Islet precursor cell (in vitro differentiated cells): Measurements from ENCODE around the gene HOXD11.

Experiments
- DNase-seq: peaks from one replicate; pipeline ENCODE4 v3.0.0-alpha.2; 2018

The HOXD11 gene

GRCh38 chr2:176151442-176152287 lies 44.6 kb downstream of the HOXD11 start, which contains the start of gene HOXD4:
HOXD4 (plus strand) TSS chr2:176151550; CDS start chr2:176151634, 84 bp downstream.
- peak; percentile 58 for DNase-seq

- no peak for DNase-seq
These were observed 45.5 kb downstream of the HOXD11 start for GRCh38 chr2:176152350-176153181.

- DNase-seq, result no peak
These were observed 47.6 kb downstream of the HOXD11 start for GRCh38 chr2:176154576-176155252.

GRCh38 chr2:176155356-176156044 lies 48.4 kb downstream of the HOXD11 start:
- no peak for DNase-seq

- DNase-seq, result peak; percentile 37
These were observed 49.3 kb downstream of the HOXD11 start for GRCh38 chr2:176156301-176156806.

- no peak for DNase-seq
These were observed 49.9 kb downstream of the HOXD11 start, which contains the start of gene HOXD3 for GRCh38 chr2:176156807-176157498. HOXD3 (plus strand) TSS chr2:176157307; CDS start chr2:176169115, 11,808 bp downstream.

- DNase-seq, result peak; percentile 72
These were observed 50.6 kb downstream of the HOXD11 start for GRCh38 chr2:176157499-176158185.

- DNase-seq, result peak; percentile 51
These were observed 51.1 kb downstream of the HOXD11 start for GRCh38 chr2:176158186-176158591.

- DNase-seq, result peak; percentile 51
These were observed 52.0 kb downstream of the HOXD11 start for GRCh38 chr2:176158855-176159662.
